GM21723 (cell line): ENCODE data around the gene SH3BGRL.

Experiments used
- ATAC-seq: cut with Tn5 transposase; IDR thresholded peaks from one replicate; pipeline ENCODE4 v1.9.1; 2021; ENCODE audit warnings: mild to moderate bottlenecking, moderate library complexity; ENCODE audit not compliant: unreplicated experiment

SH3BGRL gene

DNA sequence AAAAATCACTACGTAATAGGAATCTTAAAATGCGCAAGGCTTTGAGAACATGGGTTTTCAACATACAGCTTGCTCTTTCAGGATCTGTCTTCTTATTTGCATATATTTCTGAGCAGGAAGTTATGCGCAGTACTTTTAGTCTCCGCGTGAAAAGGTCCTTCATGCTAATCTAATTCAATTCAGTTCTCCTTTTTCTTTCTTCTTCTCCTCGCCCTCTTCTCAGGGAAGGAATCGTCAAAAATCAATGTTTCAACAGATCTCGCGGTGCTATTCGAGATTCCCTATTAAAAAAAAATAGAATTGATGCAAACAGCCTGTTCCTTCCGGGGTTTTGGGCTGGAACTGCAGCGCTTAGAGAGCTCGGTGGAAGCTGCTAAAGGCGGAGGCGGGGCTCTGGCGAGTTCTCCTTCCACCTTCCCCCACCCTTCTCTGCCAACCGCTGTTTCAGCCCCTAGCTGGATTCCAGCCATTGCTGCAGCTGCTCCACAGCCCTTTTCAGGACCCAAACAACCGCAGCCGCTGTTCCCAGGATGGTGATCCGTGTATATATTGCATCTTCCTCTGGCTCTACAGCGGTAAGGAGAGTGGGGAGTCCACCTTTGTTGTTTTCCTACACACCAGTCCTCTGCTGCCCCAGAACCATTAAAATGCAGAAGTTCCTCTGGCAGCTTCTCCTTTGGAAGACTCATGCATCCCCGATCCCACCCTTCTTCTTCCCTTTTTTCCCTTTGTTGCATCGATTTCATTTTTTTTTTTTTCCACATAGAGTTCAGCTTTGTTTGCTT, at the start of gene SH3BGRL, which contains the start of gene HMGN5:
Gene SH3BGRL (plus strand): TSS at position 432 of the 785 bp plus-strand sequence. CDS start 99 bp downstream, at position 531.
Gene HMGN5 (minus strand): TSS at position 243 of the 785 bp plus-strand sequence. CDS start 80,364 bp downstream, outside the sequence.
- ATAC-seq = peak; percentile 96

DNA sequence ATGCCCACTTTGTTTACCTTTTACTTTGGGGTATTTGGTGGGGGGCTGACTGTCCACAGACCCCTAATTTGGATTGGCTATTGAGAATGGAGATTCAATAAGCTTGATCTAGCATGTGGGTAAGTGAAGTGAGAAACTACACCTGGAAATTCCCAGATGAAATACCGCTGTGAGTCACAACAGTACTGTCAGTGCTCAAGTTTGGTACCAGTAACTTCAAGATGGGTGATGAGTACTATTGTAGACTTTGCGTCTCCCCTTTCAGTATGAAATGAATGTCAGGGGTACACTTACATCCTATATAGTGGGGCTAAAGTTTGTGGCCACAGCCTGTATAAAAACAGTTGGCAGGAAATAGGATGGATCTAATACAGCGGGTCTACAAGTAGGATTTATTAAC, 33.5 kb upstream of the SH3BGRL start:
- ATAC-seq = no peak

DNA sequence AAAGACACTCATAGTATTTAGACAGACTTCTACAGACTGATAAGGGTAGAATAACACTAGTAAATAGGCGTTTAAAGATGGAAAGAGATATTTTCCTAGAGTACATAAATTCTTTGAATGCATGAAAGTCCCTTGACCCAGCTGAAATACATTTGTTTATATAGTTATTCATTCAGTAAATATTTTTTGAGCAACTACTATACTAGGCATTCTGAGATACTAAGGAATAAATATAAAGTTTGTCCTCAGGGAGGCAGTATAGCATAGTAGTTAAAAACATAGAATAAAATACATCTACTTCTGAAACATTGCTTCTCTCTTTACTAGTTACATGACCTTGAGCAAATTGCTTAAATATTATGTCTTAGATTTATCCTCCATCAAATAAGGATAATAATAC, 27.6 kb upstream of the SH3BGRL start:
- ATAC-seq = peak; percentile 55

GRCh38 chrX:81195259-81195658, 6.6 kb upstream of the SH3BGRL start:
- no peak for ATAC-seq

DNA sequence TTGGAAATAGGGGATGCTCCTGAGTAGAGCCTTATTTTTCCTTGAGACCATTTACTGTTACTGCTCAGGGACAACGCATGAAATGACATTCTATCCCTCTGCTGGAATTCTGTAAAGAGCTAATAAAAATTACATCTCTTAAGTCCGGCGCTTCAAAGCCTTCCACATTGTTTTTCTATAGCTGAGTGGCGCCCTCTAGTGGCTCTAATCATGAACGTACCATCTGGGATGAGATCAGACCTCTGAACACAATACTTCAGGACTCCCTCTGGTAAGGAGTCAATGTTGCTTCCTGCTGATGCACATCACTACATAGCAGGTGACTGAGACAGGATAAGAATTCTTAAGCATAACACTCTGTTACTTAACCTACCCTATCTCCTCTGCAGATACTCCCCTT, 6.2 kb upstream of the SH3BGRL start:
- ATAC-seq = peak; percentile 98

- ATAC-seq = no peak
Measured at GRCh38 chrX:81201071-81201470, 831 bp upstream of the SH3BGRL start.

GRCh38 chrX:81202456-81202819, 536 bp downstream of the SH3BGRL start:
- ATAC-seq = peak; percentile 28

DNA sequence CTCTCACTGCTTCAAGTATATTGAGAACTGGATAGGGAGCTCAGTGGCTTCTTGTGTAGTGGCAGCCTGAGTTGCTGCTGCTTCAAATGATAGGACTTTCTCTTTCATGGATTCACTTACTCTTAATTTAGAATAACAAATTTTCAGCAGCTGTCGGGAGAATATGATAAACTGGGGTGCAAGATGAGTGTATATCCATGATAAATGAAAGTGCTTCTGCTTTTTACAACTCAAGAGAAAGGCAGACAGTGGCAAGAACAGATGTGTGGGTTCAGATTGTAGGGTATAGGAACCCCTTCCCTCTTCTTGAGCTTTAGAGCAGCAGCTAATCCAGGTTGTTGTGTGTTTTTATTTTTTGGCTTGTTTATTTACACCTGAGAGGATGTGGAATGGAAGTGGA, 1.0 kb downstream of the SH3BGRL start:
- no peak for ATAC-seq

GRCh38 chrX:81205551-81205950, 3.6 kb downstream of the SH3BGRL start:
- no peak for ATAC-seq

- no peak for ATAC-seq
Measured at GRCh38 chrX:81206476-81206875, 4.6 kb downstream of the SH3BGRL start.

DNA sequence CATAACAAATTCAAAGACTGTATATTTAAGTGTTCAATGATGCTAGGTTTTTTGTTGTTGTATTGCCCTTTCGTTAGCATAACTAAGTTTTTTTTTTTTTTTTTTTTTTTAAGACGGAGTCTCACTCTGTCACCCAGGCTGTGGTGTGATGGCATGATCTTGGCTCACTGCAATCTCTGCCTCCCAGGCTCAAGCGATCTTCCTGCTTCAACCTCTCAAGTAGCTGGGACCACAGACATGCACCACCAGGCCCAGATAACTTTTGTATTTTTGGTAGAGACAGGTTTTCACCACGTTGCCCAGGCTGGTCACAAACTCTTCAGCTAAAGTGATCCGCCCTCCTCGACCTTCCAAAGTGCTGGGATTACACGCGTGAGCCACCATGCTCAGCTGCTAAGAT, 7.0 kb downstream of the SH3BGRL start:
- ATAC-seq = no peak

- ATAC-seq = no peak
Measured at GRCh38 chrX:81215685-81216084, 13.8 kb downstream of the SH3BGRL start.

GRCh38 chrX:81229229-81229628, 27.3 kb downstream of the SH3BGRL start:
- no peak for ATAC-seq

- no peak for ATAC-seq
Measured at GRCh38 chrX:81229901-81230300, 28.0 kb downstream of the SH3BGRL start.

GRCh38 chrX:81231476-81231875, 29.6 kb downstream of the SH3BGRL start:
- ATAC-seq = no peak

DNA sequence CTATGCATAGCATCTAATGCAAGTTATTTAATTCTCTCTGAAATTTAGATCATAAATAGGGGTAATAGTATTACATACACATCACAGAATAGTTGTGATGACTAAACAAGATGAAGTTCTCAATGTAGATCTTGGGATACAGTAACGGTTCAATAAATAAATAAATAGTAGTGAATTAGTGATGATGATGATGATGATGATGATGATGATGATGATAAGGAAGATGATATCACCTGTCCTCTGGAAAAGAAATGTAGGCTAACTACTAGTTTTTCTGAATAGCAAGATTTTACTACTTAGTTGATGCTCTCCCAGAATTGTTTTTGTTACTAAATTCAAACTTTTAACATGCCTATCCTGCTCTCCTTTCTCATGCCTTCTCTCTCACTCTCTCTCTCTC, 30.3 kb downstream of the SH3BGRL start:
- ATAC-seq = no peak

DNA sequence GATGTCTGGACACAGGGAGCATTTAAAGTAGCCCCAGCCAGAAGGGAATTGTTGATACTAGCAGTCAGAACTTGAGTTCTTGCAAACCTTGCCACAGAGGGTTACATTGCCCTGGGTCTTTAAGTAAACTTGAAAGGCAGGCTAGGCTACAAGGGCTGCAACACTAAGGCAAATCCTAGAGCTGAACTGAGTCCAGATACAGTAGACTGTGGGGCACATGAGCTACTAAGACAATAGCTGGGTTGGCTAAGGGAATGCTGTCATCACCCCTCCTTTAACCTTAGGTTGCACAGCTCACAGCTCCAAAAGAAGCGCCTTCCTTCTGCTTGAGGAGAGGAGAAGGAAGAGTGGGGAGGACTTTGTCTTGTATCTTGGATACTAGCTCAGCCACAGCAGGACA, 35.6 kb downstream of the SH3BGRL start:
- no peak for ATAC-seq

DNA sequence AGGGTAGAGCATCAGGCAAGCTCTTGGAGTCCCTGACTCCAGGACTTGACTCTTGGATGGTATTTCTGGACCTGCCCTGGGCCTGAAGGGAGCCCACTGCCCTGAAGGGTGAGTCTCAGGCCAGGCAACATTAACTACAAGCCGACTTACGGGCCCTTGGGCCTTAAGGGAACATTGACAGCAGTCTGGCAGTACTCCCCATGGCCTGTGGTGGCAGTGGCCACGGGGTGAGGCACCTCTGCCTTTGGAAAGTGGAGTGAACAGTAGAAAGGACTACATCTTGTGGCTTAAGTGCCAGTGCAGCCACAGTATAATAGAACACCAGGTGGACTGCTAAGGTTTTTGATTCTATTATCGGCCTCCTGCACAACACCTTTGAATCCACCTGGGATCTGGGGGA, 36.3 kb downstream of the SH3BGRL start:
- ATAC-seq = no peak

- ATAC-seq = no peak
Measured at GRCh38 chrX:81240701-81241331, 38.9 kb downstream of the SH3BGRL start.

GRCh38 chrX:81241753-81242152, 39.9 kb downstream of the SH3BGRL start:
- no peak for ATAC-seq

- ATAC-seq = no peak
Measured at GRCh38 chrX:81255876-81256275, 54.0 kb downstream of the SH3BGRL start.

GRCh38 chrX:81257817-81258216, 55.9 kb downstream of the SH3BGRL start:
- ATAC-seq = no peak
